KMS-11 (cell line): Measurements from ENCODE around the gene IFT122.

Experiments
- H2AFZ ChIP-seq: fragments of 200-600 bp; sonication (generic); 2 replicates; pipeline ENCODE4 v1.6.1; 2016; ENCODE audit warnings: antibody characterized with exemption, mixed run types, low read depth
- H3K27ac ChIP-seq: fragments of 200-600 bp; sonication (generic); 2 replicates; pipeline ENCODE4 v1.6.1; 2016; ENCODE audit warnings: mild to moderate bottlenecking, mixed run types
- H3K27me3 ChIP-seq: fragments of 200-600 bp; sonication (generic); 2 replicates; pipeline ENCODE4 v1.6.1; 2017; ENCODE audit warnings: mild to moderate bottlenecking, low read depth, mixed run types, moderate library complexity; ENCODE audit not compliant: insufficient read depth
- H3K36me3 ChIP-seq: fragments of 200-600 bp; sonication (generic); 2 replicates; pipeline ENCODE4 v1.6.1; 2017; ENCODE audit warnings: mild to moderate bottlenecking, mixed run types; ENCODE audit not compliant: insufficient read depth
- H3K4me1 ChIP-seq: fragments of 200-600 bp; sonication (generic); 2 replicates; pipeline ENCODE4 v1.6.1; 2016; ENCODE audit warnings: mild to moderate bottlenecking, low read depth, mixed run types; ENCODE audit not compliant: poor library complexity, severe bottlenecking
- H3K4me2 ChIP-seq: fragments of 200-600 bp; sonication (generic); 2 replicates; pipeline ENCODE4 v1.7.0; 2016; ENCODE audit warnings: mild to moderate bottlenecking, mixed run types
- H3K4me3 ChIP-seq: fragments of 200-600 bp; sonication (generic); IDR thresholded peaks from 2 replicates; pipeline ENCODE4 v1.6.1; 2017; ENCODE audit warnings: low read depth, low read length, mixed read lengths; ENCODE audit not compliant: insufficient read depth
- H3K79me2 ChIP-seq: fragments of 200-600 bp; sonication (generic); 2 replicates; pipeline ENCODE4 v1.6.1; 2016; ENCODE audit warnings: low read depth, mixed run types; ENCODE audit not compliant: insufficient read depth
- H3K9ac ChIP-seq: fragments of 200-600 bp; sonication (generic); 2 replicates; pipeline ENCODE4 v1.6.1; 2016; ENCODE audit warnings: mild to moderate bottlenecking, mixed run types
- H4K20me1 ChIP-seq: fragments of 200-600 bp; sonication (generic); 2 replicates; pipeline ENCODE4 v1.6.1; 2016; ENCODE audit warnings: mild to moderate bottlenecking, mixed run types; ENCODE audit not compliant: insufficient read depth
- CTCF ChIP-seq: fragments of 200-600 bp; sonication (generic); conservative IDR thresholded peaks from 2 replicates; pipeline ENCODE4 v1.6.1; 2017; ENCODE audit warnings: low read depth, mild to moderate bottlenecking, antibody characterized with exemption, low read length, moderate library complexity, mixed read lengths

The IFT122 gene

GRCh38 chr3:129529436-129530210 lies 89.6 kb downstream of the IFT122 start:
- no peaks in the 10 kb centered on the region for H3K4me1 ChIP-seq
- H2AFZ ChIP-seq: no peak overlapping the region
- no peaks in the 10 kb centered on the region for H3K27me3 ChIP-seq
- H3K36me3 ChIP-seq: no peaks in the 10 kb centered on the region
- H3K4me3 ChIP-seq: no peak overlapping the region
- H3K4me2 ChIP-seq: no peak overlapping the region
- H3K27ac ChIP-seq: no peak overlapping the region
- no peaks in the 10 kb centered on the region for H3K79me2 ChIP-seq
- no peaks in the 10 kb centered on the region for H4K20me1 ChIP-seq
- H3K9ac ChIP-seq: no peak overlapping the region
- no peak for TF ChIP-seq CTCF

GRCh38 chr3:129530251-129530791 lies 90.3 kb downstream of the IFT122 start:
- Histone ChIP-seq H4K20me1 (no peaks in the 10 kb centered on the region), H3K27ac (no peak overlapping the region), H3K27me3 (no peaks in the 10 kb centered on the region), H3K4me2 (no peak overlapping the region), H3K4me3 (no peak overlapping the region), H3K9ac (no peak overlapping the region), H3K36me3 (no peaks in the 10 kb centered on the region), H3K79me2 (no peaks in the 10 kb centered on the region), H3K4me1 (no peaks in the 10 kb centered on the region), H2AFZ (no peak overlapping the region)
- TF ChIP-seq CTCF: no peak

DNA sequence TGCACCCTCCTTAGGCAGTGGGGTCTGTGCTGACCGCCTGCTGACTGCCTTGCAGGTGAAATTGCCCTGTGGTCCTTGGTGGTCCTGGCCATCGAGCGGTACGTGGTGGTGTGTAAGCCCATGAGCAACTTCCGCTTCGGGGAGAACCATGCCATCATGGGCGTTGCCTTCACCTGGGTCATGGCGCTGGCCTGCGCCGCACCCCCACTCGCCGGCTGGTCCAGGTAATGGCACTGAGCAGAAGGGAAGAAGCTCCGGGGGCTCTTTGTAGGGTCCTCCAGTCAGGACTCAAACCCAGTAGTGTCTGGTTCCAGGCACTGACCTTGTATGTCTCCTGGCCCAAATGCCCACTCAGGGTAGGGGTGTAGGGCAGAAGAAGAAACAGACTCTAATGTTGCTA lies 90.8 kb downstream of the IFT122 start:
- Histone ChIP-seq H2AFZ (no peak overlapping the region), H3K27me3 (no peaks in the 10 kb centered on the region), H3K4me2 (no peak overlapping the region)

DNA sequence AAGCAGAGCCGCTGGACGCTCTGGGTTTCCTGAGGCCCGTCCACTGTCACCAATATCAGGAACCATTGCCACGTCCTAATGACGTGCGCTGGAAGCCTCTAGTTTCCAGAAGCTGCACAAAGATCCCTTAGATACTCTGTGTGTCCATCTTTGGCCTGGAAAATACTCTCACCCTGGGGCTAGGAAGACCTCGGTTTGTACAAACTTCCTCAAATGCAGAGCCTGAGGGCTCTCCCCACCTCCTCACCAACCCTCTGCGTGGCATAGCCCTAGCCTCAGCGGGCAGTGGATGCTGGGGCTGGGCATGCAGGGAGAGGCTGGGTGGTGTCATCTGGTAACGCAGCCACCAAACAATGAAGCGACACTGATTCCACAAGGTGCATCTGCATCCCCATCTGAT lies 91.7 kb downstream of the IFT122 start:
- Histone ChIP-seq H3K9ac (no peak overlapping the region), H3K27ac (no peak overlapping the region), H2AFZ (no peak overlapping the region), H4K20me1 (no peaks in the 10 kb centered on the region), H3K36me3 (no peaks in the 10 kb centered on the region), H3K79me2 (no peaks in the 10 kb centered on the region), H3K27me3 (no peaks in the 10 kb centered on the region), H3K4me1 (no peaks in the 10 kb centered on the region), H3K4me3 (no peak overlapping the region), H3K4me2 (no peak overlapping the region)
- TF ChIP-seq CTCF: no peak

More for the DNA sequence above, 90.8 kb downstream of the IFT122 start:
- no peak overlapping the region for H3K4me3 ChIP-seq
- no peaks in the 10 kb centered on the region for H3K36me3 ChIP-seq
- no peaks in the 10 kb centered on the region for H3K79me2 ChIP-seq
- no peaks in the 10 kb centered on the region for H3K4me1 ChIP-seq
- H4K20me1 ChIP-seq: no peaks in the 10 kb centered on the region
- H3K9ac ChIP-seq: no peak overlapping the region
- TF ChIP-seq CTCF: no peak
- no peak overlapping the region for H3K27ac ChIP-seq
